Activated CD4-positive, alpha-beta memory T cell treated with anti-CD3 and anti-CD28 coated beads, Interleukin-2, amount 10 ng/mL, durations not matched to agents 7 days and 5 days (primary cell): ENCODE data around the gene FOXF2. TPM values are rescaled to one million over a fixed set of nuclear protein-coding genes. Genes with fewer than 3 reads are reported as not detected.

Experiments used
- CTCF ChIA-PET: fragments of 350-600 bp; sonication (Branson Sonifier 250); formaldehyde crosslinking; loops from one replicate; lab custom pipeline; 2021; ENCODE audit warnings: antibody characterized with exemption, inconsistent platforms; lab: Charles Lee
- POLR2A ChIA-PET: fragments of 350-600 bp; sonication (Branson Sonifier 250); formaldehyde crosslinking; loops from one replicate; lab custom pipeline; 2021; ENCODE audit warnings: antibody characterized with exemption; lab: Charles Lee
- DNase-seq: peaks from one replicate; pipeline ENCODE4 v3.0.0-alpha.2; 2020
- H3K27ac Mint-ChIP-seq: one replicate; pipeline ENCODE4 v1.8.0; 2021; ENCODE audit warnings: mild to moderate bottlenecking, mixed read lengths
- H3K27me3 Mint-ChIP-seq: one replicate; pipeline ENCODE4 v1.8.0; 2021; ENCODE audit warnings: mixed read lengths
- H3K36me3 Mint-ChIP-seq: one replicate; pipeline ENCODE4 v1.8.0; 2021; ENCODE audit warnings: low read depth, mixed read lengths
- H3K4me1 Mint-ChIP-seq: one replicate; pipeline ENCODE4 v1.8.0; 2021; ENCODE audit warnings: mixed read lengths
- H3K4me3 Mint-ChIP-seq: one replicate; pipeline ENCODE4 v1.8.0; 2021; ENCODE audit warnings: mild to moderate bottlenecking, mixed read lengths
- H3K9me3 Mint-ChIP-seq: one replicate; pipeline ENCODE4 v1.8.0; 2021; ENCODE audit warnings: mixed read lengths
- total RNA-seq, 2 experiments: library from RNA; stranded (reverse); gene quantifications; one replicate each; pipeline ENCODE4 v1.2.3, GENCODE V29; 2021

The FOXF2 gene
- total RNA-seq, 2 experiments from 2014 or later = not detected

GRCh38 chr6:1396952-1397868 lies 7.8 kb downstream of the FOXF2 start:
- POLR2A ChIA-PET = interaction anchor here (0.7 kb wide), 1 partner anchor 50 kb away, joined by 4 read pairs; no protein-coding TSS in a partner anchor
- H3K4me3 Mint-ChIP-seq = no peak overlapping the region
- peak; percentile 73 for DNase-seq
- no peaks in the 10 kb centered on the region for H3K9me3 Mint-ChIP-seq
- CTCF ChIA-PET = interaction anchor here (0.6 to 2.4 kb wide), 27 partner anchors 8 to 843 kb away, joined by 3 to 24 read pairs (median 3); no protein-coding TSS in a partner anchor
- peaks cover 57% of the 10 kb centered on the region for H3K27me3 Mint-ChIP-seq
- H3K27ac Mint-ChIP-seq = no peak overlapping the region
- no peaks in the 10 kb centered on the region for H3K36me3 Mint-ChIP-seq
- H3K4me1 Mint-ChIP-seq = peaks cover 5% of the 10 kb centered on the region

GRCh38 chr6:1399085-1399780 lies 9.9 kb downstream of the FOXF2 start:
- Mint-ChIP-seq H3K9me3 (no peaks in the 10 kb centered on the region), H3K4me3 (no peak overlapping the region), H3K27me3 (peaks cover 41% of the 10 kb centered on the region), H3K27ac (no peak overlapping the region), H3K36me3 (no peaks in the 10 kb centered on the region), H3K4me1 (peaks cover 5% of the 10 kb centered on the region)
- POLR2A ChIA-PET = no interaction called here
- CTCF ChIA-PET = interaction anchor here (0.9 kb wide), 1 partner anchor 11 kb away, joined by 3 read pairs; no protein-coding TSS in a partner anchor
- DNase-seq = no peak

GRCh38 chr6:1400126-1400850 lies 10.9 kb downstream of the FOXF2 start:
- Mint-ChIP-seq H3K27me3 (peaks cover 32% of the 10 kb centered on the region), H3K27ac (no peak overlapping the region), H3K36me3 (no peaks in the 10 kb centered on the region), H3K9me3 (no peaks in the 10 kb centered on the region), H3K4me1 (peaks cover 5% of the 10 kb centered on the region), H3K4me3 (no peak overlapping the region)
- no peak for DNase-seq
- CTCF ChIA-PET = no interaction called here
- POLR2A ChIA-PET = no interaction called here

- POLR2A ChIA-PET = no interaction called here
- Mint-ChIP-seq H3K27ac (no peak overlapping the region), H3K4me3 (no peak overlapping the region), H3K9me3 (no peaks in the 10 kb centered on the region), H3K36me3 (no peaks in the 10 kb centered on the region), H3K27me3 (peaks cover 15% of the 10 kb centered on the region), H3K4me1 (peaks cover 3% of the 10 kb centered on the region)
- CTCF ChIA-PET = no interaction called here
- DNase-seq = no peak
These were observed 13.0 kb downstream of the FOXF2 start for GRCh38 chr6:1402369-1402768.

- peaks cover 13% of the 10 kb centered on the region for H3K27me3 Mint-ChIP-seq
- no peak overlapping the region for H3K4me3 Mint-ChIP-seq
- no peak overlapping the region for H3K27ac Mint-ChIP-seq
- POLR2A ChIA-PET = no interaction called here
- no peak for DNase-seq
- no peaks in the 10 kb centered on the region for H3K4me1 Mint-ChIP-seq
- CTCF ChIA-PET = no interaction called here
- no peaks in the 10 kb centered on the region for H3K9me3 Mint-ChIP-seq
- no peaks in the 10 kb centered on the region for H3K36me3 Mint-ChIP-seq
These were observed 13.5 kb downstream of the FOXF2 start for GRCh38 chr6:1402868-1403267.

GRCh38 chr6:1403851-1404712 lies 14.7 kb downstream of the FOXF2 start:
- ChIA-PET CTCF (no interaction called here), POLR2A (no interaction called here)
- Mint-ChIP-seq H3K9me3 (no peaks in the 10 kb centered on the region), H3K27me3 (peaks cover 10% of the 10 kb centered on the region), H3K4me1 (no peaks in the 10 kb centered on the region), H3K27ac (no peak overlapping the region), H3K4me3 (no peak overlapping the region), H3K36me3 (no peaks in the 10 kb centered on the region)
- no peak for DNase-seq

GRCh38 chr6:1404713-1405098 lies 15.3 kb downstream of the FOXF2 start:
- Mint-ChIP-seq H3K4me3 (no peak overlapping the region), H3K4me1 (no peaks in the 10 kb centered on the region), H3K36me3 (no peaks in the 10 kb centered on the region), H3K27ac (no peak overlapping the region), H3K27me3 (peaks cover 8% of the 10 kb centered on the region), H3K9me3 (no peaks in the 10 kb centered on the region)
- DNase-seq = no peak
- CTCF ChIA-PET = interaction anchor here (1.5 to 2.3 kb wide), 2 partner anchors 8 to 23 kb away, joined by 3 to 7 read pairs; no protein-coding TSS in a partner anchor
- POLR2A ChIA-PET = interaction anchor here (0.9 kb wide), 1 partner anchor 768 kb away, joined by 3 read pairs; no protein-coding TSS in a partner anchor

GRCh38 chr6:1405221-1405620 lies 15.8 kb downstream of the FOXF2 start:
- CTCF ChIA-PET = interaction anchor here (1.5 to 2.3 kb wide), 2 partner anchors 8 to 24 kb away, joined by 3 to 7 read pairs; no protein-coding TSS in a partner anchor
- Mint-ChIP-seq H3K27ac (no peak overlapping the region), H3K4me3 (no peak overlapping the region), H3K27me3 (peaks cover 8% of the 10 kb centered on the region), H3K36me3 (no peaks in the 10 kb centered on the region), H3K4me1 (no peaks in the 10 kb centered on the region), H3K9me3 (no peaks in the 10 kb centered on the region)
- POLR2A ChIA-PET = interaction anchor here (0.9 kb wide), 1 partner anchor 769 kb away, joined by 3 read pairs; no protein-coding TSS in a partner anchor
- DNase-seq = no peak

- H3K27me3 Mint-ChIP-seq = peaks cover 10% of the 10 kb centered on the region
- DNase-seq = no peak
- H3K9me3 Mint-ChIP-seq = no peaks in the 10 kb centered on the region
- ChIA-PET POLR2A (no interaction called here), CTCF (interaction anchor here (2.3 kb wide), 1 partner anchor 10 kb away, joined by 7 read pairs; no protein-coding TSS in a partner anchor)
- H3K4me3 Mint-ChIP-seq = no peak overlapping the region
- H3K36me3 Mint-ChIP-seq = no peaks in the 10 kb centered on the region
- no peaks in the 10 kb centered on the region for H3K4me1 Mint-ChIP-seq
- H3K27ac Mint-ChIP-seq = no peak overlapping the region
These were observed 17.1 kb downstream of the FOXF2 start for GRCh38 chr6:1406306-1407072.

- Mint-ChIP-seq H3K9me3 (no peaks in the 10 kb centered on the region), H3K36me3 (no peaks in the 10 kb centered on the region), H3K4me1 (no peaks in the 10 kb centered on the region), H3K4me3 (no peak overlapping the region), H3K27ac (no peak overlapping the region), H3K27me3 (peaks cover 10% of the 10 kb centered on the region)
- ChIA-PET CTCF (no interaction called here), POLR2A (no interaction called here)
- no peak for DNase-seq
These were observed 18.2 kb downstream of the FOXF2 start for GRCh38 chr6:1407499-1407990.

- Mint-ChIP-seq H3K9me3 (no peaks in the 10 kb centered on the region), H3K4me3 (no peak overlapping the region), H3K36me3 (no peaks in the 10 kb centered on the region), H3K27ac (no peak overlapping the region), H3K27me3 (peaks cover 13% of the 10 kb centered on the region), H3K4me1 (no peaks in the 10 kb centered on the region)
- ChIA-PET CTCF (interaction anchor here (1.2 kb wide), 1 partner anchor 13 kb away, joined by 3 read pairs; no protein-coding TSS in a partner anchor), POLR2A (no interaction called here)
- DNase-seq = no peak
These were observed 20.5 kb downstream of the FOXF2 start for GRCh38 chr6:1409774-1410465.
